Activated CD4-positive, alpha-beta T cell treated with anti-CD3 and anti-CD28 coated beads, Interleukin-2, amount 50 U/mL, for 16 hours (primary cell): ENCODE data around the gene RAD51B.

Experiments used
- DNase-seq: peaks from one replicate; pipeline ENCODE4 v3.0.0-alpha.2; 2020

Gene RAD51B

GRCh38 chr14:68727315-68728047, 907.9 kb downstream of the RAD51B start:
- DNase-seq: no peak

DNA sequence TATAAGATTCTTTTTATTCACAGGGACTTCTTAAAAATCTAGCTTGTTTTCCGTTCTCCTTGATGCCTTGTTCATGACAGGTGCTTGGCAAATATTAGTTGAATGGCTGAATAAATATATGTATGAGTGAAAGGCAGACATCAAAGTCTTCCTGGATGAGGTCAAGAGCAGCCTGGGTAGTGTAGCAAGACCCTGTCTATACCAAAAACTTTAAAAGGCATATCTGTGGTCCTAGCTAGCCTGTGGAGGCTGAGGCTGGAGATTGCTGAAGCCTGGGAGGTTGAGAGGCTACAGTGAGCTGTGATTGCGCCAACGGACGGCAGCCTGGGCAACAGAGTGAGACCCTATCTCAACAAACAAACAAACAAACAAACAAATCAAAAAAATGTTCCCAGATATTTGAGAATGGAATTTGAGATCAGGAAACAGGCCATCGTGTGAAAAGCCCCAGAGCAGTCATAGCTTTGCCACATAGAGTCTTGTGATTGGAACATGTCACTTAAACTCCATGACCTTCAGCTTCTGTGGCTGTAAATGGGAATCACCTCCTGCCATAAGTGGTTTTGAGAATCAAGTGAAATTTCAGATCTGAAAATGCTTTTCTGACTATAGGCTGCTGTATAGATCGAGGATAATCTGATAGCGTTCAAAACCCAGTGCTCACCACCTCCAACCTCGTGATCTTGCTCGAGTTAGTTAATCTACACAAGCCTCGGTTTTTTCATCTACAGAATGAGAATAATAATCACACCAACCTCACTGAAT, 908.9 kb downstream of the RAD51B start:
- no peak for DNase-seq

DNA sequence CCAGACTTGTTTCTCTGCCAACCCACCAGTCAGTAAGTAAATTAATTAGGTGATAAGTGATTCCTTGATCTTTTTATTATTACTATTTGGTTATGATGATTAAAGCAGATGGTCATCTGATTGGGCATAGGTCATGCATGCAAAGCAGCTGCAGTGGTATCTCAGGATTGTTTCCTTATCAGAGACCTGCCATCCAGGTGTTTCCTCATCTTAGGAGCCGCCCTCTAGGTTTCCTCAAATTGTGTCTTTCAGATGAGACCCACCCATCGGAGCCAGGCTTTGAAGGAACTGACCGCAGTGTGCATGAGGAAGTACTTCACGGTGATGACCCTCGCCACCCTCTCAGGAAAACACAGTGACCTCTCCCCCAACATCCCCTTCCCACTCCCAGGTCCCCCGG, 910.0 kb downstream of the RAD51B start:
- no peak for DNase-seq

DNA sequence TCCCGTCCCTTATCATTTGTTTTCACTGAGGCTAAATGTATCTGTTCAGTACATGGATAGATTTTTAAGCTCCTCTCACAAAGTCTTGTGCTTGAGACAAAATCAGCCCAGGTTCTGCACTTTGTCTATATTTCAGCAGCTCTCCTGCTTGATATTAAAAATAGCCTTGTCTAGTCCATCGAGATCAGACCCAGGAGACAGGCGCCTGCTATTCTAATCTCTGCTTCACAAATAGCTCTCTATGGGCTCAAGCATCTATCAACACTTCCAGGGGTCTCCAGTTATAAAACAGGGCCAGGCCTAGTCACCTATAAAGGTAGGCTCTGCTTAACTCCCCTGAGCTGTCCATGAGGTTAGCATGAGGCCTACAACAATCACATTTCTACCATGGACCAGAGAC, 910.8 kb downstream of the RAD51B start:
- no peak for DNase-seq

- no peak for DNase-seq
Observed at GRCh38 chr14:68730811-68731425, 911.3 kb downstream of the RAD51B start.

DNA sequence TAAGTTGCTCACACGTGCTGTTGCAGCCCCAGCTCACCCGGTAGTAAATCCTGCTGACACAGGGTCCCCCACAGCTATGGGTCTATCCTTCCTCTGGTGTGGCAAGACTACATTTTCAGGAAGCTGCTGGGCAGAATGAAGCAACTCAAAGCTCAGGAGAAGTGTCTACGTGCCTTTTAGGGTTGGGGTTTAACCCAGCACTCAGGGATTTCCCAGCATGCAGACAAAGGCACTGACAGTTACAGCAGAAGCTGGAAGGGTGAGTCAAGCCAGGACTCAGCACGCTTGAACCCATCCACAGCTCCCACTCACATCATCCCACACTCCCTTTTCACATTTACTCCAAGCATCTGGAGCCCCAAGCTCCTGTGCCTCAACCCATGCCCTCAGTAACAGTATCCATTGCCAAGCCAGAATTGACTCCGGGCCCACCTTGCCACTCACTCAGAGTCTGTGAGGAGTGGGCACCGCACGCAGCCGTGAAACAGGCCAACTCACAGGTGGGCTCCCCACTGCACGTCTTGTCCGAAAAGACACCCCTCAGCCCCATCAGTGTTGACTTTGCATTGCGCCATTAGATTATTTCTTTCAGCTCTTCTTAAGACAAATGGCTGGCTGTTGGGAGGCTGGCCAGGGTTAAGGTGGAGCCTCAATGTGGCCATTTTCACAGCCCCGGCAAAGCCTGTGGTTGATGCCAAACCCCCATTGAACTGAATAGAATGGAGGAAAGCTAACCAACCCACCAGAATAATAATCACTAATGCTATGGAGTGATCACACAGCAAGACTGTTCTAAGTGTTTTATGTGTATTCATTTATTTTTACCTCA, 913.7 kb downstream of the RAD51B start:
- DNase-seq: peak; percentile 66

GRCh38 chr14:68734231-68734732, 914.7 kb downstream of the RAD51B start:
- DNase-seq: peak; percentile 64

- no peak for DNase-seq
Observed at GRCh38 chr14:68735856-68736255, 916.3 kb downstream of the RAD51B start.

DNA sequence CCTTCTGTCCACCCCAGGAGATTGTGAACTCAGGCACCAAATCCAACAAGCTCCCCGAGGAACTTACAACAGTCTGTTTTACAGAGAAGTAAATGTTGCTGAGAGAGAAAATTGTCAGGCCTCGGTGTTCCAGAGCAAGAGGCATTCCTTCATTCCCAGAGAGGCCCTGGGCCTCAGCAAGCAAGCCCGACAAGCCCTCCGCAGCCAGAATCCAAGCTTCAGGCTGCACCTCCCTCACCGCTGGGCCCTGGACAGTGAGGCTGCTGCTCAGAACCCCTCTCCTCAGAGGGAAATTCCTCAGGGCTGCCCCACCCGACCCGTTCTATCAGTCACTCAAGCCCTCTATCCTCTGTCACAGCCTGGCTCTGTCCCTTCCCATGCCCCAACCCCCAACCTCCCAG, 916.9 kb downstream of the RAD51B start:
- DNase-seq: no peak

DNA sequence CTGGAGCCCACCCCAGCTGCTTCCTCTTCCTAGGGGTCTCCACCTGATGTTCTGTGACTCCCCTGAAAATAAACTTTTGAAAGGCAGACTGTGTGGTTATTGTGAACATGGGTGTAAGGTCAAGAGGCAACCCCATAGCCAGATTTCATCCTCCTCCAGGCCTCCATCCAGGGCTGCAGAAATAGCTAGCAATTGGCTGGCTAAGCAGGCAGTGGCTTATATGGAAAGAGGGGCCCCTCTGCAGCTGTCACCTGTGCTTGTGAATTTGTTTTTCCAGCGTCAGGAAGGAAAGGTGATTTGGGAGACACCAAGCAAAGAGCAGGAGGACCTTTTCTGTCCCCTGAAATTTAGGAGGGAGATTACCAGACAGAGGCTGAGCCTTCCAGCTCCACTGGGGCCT, 917.5 kb downstream of the RAD51B start:
- no peak for DNase-seq

- no peak for DNase-seq
Observed at GRCh38 chr14:68738559-68738958, 919.0 kb downstream of the RAD51B start.

DNA sequence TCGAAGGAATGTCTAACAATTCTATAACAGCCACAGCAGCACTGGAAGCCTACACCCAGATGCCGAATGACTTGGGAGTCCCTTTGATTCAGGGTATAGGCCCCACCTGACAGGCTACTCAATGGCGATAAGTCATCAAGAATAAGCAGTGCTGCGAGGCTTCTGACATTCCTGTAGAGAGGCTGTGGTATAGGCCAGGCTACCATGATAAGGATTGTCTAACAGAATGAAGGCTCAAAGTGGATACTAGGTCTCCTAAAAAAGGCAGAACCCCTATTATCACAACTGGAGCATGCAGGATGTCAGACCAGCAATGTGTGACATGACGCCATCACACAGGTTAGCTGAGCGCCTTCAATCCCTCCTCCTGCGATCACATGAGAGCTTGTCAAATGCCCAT, 920.1 kb downstream of the RAD51B start:
- no peak for DNase-seq

DNA sequence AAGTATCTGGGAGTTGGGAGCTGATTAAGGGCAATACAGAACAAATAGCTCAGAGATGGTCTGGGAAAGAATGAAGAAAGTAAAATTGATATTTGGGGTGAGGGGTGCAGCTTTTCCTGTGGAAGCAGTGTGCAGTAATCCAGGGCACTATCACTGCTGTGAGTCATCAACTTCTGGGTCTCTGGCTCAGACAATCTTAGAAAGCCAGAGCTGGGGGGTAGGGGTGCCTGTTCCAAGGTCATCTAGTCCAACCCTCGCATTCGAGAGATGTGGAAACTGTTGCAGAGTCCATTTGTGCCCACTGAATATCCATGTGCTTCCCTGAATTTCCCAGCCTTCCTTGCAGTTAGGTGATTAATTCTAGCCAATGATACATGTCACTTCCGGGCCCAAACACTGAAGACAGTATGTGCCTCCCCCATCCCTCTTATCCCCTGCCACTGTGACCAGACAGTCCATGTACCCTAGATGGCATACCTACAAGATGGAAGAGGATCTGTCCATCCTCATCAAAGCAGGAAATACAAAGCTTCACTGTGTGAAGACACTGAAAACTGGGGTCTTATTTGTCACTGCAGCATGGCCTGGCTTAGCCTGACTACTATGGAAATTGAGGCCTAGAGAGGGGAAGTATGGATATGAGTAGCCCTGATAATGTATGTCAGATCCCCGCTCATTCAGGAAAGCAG, 921.4 kb downstream of the RAD51B start:
- DNase-seq: no peak

- DNase-seq: no peak
Observed at GRCh38 chr14:68741477-68741791, 921.9 kb downstream of the RAD51B start.

DNA sequence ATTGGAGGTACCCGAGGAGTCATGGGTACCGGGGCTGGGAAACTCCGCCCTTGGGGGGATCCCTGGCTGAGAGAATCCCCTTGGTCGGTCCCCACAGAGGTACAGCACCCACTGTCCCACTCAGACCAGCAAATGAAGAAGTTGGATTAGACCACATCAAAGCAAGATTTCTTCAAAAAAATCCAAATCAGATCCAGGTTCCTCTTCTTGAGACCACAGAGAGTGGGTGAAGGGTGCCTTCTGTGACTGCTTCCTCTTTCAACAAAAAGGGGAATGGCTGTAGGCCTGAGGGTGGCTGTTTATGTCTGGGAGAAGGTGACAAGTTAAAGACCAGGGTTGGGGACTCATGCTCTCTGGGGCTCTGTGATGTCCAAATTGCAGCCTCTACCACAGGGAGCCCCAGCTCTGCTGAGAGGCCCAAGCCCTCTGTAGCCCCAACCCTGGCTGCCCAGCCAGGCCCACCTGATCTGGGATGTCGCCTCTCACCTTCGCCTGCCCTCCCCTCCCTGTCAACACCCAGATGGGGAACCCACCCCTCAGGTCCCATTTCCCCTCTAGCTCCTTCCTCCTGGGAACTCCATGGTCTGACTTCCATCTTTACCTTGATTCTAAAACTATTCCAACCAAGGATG, 922.4 kb downstream of the RAD51B start:
- no peak for DNase-seq

GRCh38 chr14:68744613-68745012, 925.0 kb downstream of the RAD51B start:
- no peak for DNase-seq

DNA sequence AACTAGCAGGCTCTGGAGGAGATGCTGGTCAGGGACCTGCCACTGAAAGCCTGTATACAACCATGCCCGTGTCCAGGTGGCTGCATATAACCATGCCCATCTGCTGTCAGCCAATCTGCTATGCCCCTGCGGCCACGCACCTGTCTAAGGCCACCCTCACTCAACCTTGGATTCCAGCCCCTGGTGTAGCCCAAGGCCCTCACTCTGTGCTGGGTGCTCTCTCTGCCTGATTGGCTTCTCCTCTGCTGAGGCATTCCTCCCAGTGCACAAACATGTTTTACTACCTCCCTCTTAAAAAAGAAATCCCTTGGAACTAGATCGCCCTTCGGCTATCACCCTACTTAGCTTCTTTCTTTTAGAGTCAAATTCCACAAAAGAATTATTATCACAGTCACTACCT, 927.8 kb downstream of the RAD51B start:
- no peak for DNase-seq

DNA sequence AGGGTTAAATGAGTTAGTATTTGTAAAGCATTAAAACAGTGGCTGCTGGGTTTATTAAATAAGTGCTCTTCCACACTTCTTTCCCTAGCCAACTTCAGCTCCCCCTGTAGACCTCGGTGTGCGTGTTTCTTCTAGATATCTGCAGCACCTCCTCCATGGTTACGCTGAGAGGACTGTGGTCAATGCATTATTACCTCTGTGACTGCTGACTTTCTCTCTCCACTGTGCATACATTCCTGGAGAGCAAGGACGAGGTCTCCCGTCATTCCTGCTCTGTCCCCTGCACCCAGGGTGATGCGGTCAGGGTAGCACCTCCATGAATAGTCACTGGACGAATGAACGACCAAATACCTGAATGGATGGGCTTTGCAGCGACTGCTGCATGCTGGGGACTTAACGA, 928.7 kb downstream of the RAD51B start:
- no peak for DNase-seq

DNA sequence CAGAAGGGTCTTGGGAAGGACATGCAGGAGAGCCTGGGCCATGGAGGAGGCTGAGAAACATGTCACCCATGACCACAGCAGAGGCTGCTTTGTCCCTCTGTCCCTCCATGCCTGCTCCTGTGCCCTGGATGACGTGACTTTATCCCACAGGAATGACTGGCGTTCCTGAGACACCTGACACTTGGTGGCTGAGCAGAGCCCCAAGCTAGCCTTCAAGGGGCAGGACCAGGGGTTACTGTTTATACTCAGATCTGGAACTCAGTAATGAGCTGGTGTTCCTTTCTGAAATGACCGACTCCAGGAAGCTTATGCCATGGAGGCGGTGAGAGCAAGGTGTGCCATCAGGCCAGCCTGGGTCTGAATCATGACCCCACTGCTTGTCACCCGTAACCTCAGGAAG, 929.1 kb downstream of the RAD51B start:
- DNase-seq: no peak

DNA sequence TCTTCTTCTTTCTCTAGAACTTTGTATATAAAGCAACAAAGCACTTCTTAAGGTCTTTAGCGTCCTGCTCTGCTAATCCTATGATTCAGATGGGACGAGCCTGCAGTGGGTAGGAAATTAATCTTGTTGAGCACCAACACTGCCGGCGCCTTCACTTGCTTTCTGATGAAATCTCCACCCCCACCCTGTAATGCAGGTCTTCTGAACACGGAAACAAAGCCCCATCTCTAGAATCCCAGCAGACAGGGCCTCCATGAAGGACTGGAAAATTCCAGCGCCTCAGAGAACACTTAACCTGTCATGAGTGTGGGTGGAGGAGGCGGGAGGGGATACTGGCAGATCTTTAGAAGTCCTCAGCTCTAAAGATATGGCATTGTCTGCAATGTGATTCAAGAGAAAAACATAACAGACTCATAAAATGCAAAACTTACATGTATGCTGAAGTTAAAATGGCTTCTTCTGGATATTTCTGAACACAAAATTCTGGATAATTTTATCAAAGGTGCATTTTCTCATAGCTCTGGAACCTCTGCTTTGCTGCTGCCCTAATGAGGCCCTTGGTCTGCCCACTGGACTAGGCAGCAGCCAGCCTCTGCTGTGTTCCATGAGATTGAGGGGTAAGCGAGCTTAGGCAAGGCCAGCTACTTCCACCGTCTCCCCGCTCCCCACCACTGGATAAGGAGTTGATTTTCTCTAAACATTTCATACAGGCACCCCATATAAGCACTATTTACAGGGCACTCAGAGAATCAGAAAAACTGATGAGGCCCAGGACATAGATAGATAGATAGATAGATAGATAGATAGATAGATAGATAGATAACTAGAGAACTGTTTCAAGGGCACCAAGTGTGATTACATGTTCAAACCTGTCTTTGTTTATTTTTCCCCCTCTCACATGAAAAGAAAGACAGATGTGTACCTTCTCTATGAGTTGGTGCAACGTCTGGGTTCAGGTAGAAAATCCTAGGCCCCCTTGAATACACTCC, 930.2 kb downstream of the RAD51B start:
- no peak for DNase-seq
